KMS-11 (cell line): Measurements from ENCODE around the gene MTFR1L.

ENCODE experiments used
- H2AFZ ChIP-seq: fragments of 200-600 bp; sonication (generic); 2 replicates; pipeline ENCODE4 v1.6.1; 2016; ENCODE audit warnings: antibody characterized with exemption, mixed run types, low read depth
- H3K27ac ChIP-seq: fragments of 200-600 bp; sonication (generic); 2 replicates; pipeline ENCODE4 v1.6.1; 2016; ENCODE audit warnings: mild to moderate bottlenecking, mixed run types
- H3K27me3 ChIP-seq: fragments of 200-600 bp; sonication (generic); 2 replicates; pipeline ENCODE4 v1.6.1; 2017; ENCODE audit warnings: mild to moderate bottlenecking, low read depth, mixed run types, moderate library complexity; ENCODE audit not compliant: insufficient read depth
- H3K36me3 ChIP-seq: fragments of 200-600 bp; sonication (generic); 2 replicates; pipeline ENCODE4 v1.6.1; 2017; ENCODE audit warnings: mild to moderate bottlenecking, mixed run types; ENCODE audit not compliant: insufficient read depth
- H3K4me1 ChIP-seq: fragments of 200-600 bp; sonication (generic); 2 replicates; pipeline ENCODE4 v1.6.1; 2016; ENCODE audit warnings: mild to moderate bottlenecking, low read depth, mixed run types; ENCODE audit not compliant: poor library complexity, severe bottlenecking
- H3K4me2 ChIP-seq: fragments of 200-600 bp; sonication (generic); 2 replicates; pipeline ENCODE4 v1.7.0; 2016; ENCODE audit warnings: mild to moderate bottlenecking, mixed run types
- H3K4me3 ChIP-seq: fragments of 200-600 bp; sonication (generic); IDR thresholded peaks from 2 replicates; pipeline ENCODE4 v1.6.1; 2017; ENCODE audit warnings: low read depth, low read length, mixed read lengths; ENCODE audit not compliant: insufficient read depth
- H3K79me2 ChIP-seq: fragments of 200-600 bp; sonication (generic); 2 replicates; pipeline ENCODE4 v1.6.1; 2016; ENCODE audit warnings: low read depth, mixed run types; ENCODE audit not compliant: insufficient read depth
- H3K9ac ChIP-seq: fragments of 200-600 bp; sonication (generic); 2 replicates; pipeline ENCODE4 v1.6.1; 2016; ENCODE audit warnings: mild to moderate bottlenecking, mixed run types
- H4K20me1 ChIP-seq: fragments of 200-600 bp; sonication (generic); 2 replicates; pipeline ENCODE4 v1.6.1; 2016; ENCODE audit warnings: mild to moderate bottlenecking, mixed run types; ENCODE audit not compliant: insufficient read depth
- CTCF ChIP-seq: fragments of 200-600 bp; sonication (generic); conservative IDR thresholded peaks from 2 replicates; pipeline ENCODE4 v1.6.1; 2017; ENCODE audit warnings: low read depth, mild to moderate bottlenecking, antibody characterized with exemption, low read length, moderate library complexity, mixed read lengths

MTFR1L gene

DNA sequence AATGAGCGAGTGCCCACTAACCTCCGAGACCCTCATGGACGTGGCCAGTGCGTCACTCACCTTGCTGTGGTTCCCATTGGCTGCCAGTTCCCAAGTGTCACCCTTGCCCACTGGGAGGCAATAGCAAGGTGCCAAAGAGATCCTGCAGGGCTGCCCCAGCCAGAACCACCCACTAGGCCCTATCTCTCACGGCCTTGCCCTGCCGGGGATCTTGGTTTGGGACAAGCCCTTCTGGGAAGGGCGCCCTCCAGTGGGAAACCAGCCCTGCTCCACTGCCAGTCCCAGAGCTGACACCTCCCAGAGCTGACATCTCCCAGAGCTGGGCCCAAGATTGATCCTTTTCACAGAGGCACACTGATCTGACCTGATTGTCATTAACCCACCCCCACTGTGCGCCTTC lies 21.8 kb upstream of the MTFR1L start:
- Histone ChIP-seq H2AFZ (no peak overlapping the region), H3K4me1 (peaks cover 86% of the 10 kb centered on the region), H3K27me3 (no peaks in the 10 kb centered on the region), H3K4me3 (no peak overlapping the region), H4K20me1 (no peaks in the 10 kb centered on the region), H3K27ac (no peak overlapping the region), H3K36me3 (no peaks in the 10 kb centered on the region), H3K9ac (no peak overlapping the region), H3K4me2 (no peak overlapping the region), H3K79me2 (no peaks in the 10 kb centered on the region)
- peak; percentile 50 for TF ChIP-seq CTCF

DNA sequence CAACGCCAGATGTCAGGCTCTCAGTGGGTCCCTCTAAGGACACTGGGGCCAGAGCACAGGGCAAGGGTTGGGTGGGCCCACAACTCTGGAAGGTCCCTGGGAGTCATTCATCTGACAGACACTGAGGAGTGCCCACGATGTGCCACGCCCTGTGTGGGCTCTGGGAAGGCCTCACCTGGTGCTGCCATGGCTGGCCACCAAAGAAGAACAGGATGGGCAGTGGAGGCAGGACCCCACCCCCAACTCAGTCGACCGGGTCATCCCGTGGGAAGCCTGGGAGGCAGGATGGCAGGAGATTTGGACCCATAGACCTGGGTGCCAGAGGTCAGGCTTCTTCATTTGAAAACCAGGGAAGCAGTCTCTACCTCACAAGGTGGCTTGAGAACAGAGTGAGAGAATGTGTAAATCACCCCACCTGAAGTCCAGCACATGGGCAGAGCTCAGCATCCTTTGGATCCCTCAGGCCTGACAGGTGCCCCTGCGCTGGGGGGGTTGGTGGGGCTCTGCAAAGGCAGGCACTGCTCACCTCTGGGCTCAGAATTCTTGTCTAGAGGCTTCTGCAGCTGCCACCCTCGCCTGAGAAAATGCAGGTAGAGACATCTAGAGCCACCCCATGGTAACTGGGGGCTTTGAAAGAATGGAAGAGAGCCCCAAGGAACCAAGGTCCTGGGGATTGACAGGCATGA lies 20.9 kb upstream of the MTFR1L start:
- H2AFZ ChIP-seq = no peak overlapping the region
- no peaks in the 10 kb centered on the region for H3K36me3 ChIP-seq
- H3K27ac ChIP-seq = no peak overlapping the region
- no peak overlapping the region; the same call in 1 of the 2 replicates for H3K4me2 ChIP-seq
- H4K20me1 ChIP-seq = no peaks in the 10 kb centered on the region
- H3K79me2 ChIP-seq = no peaks in the 10 kb centered on the region
- H3K4me3 ChIP-seq = no peak overlapping the region
- no peak for TF ChIP-seq CTCF
- no peak overlapping the region for H3K9ac ChIP-seq
- peaks cover 86% of the 10 kb centered on the region for H3K4me1 ChIP-seq
- no peaks in the 10 kb centered on the region for H3K27me3 ChIP-seq

DNA sequence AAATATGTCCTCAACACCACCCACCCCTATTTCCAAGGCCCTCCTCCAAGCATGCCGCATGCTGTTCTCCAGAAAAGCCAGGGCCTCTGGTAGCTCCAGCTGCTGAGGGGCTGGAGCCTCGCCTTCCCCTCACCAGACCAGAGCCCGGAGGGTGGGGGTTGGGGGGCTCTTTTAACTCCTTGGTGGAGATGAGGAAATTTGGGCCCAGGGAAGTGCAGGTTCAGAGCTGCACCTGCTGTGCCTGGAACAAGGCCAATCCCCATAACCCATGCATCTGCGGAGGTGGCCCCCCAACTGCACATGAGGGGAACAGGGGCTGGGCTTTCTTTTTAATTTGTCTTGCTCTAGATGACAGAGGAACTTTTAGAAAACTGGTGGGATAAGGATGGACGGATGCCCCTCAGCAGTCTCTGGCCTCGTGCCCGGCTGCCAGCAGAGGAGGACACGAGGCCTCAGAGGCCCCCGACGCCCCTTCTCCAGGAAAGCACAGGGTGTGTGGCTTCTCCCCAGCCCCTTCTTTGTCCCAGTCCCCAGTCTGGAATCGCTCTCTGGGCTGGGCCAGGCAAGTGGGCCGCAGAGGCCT lies 20.3 kb upstream of the MTFR1L start:
- H3K79me2 ChIP-seq = no peaks in the 10 kb centered on the region
- H3K4me3 ChIP-seq = no peak overlapping the region
- H3K4me1 ChIP-seq = peaks cover 86% of the 10 kb centered on the region
- TF ChIP-seq CTCF = no peak
- H3K36me3 ChIP-seq = no peaks in the 10 kb centered on the region
- H4K20me1 ChIP-seq = no peaks in the 10 kb centered on the region
- H2AFZ ChIP-seq = peak overlapping the region; percentile 52; the same call in 1 of the 2 replicates
- H3K27ac ChIP-seq = no peak overlapping the region
- peak overlapping the region; percentile 45; the same call in 1 of the 2 replicates for H3K4me2 ChIP-seq
- no peaks in the 10 kb centered on the region for H3K27me3 ChIP-seq
- no peak overlapping the region for H3K9ac ChIP-seq

DNA sequence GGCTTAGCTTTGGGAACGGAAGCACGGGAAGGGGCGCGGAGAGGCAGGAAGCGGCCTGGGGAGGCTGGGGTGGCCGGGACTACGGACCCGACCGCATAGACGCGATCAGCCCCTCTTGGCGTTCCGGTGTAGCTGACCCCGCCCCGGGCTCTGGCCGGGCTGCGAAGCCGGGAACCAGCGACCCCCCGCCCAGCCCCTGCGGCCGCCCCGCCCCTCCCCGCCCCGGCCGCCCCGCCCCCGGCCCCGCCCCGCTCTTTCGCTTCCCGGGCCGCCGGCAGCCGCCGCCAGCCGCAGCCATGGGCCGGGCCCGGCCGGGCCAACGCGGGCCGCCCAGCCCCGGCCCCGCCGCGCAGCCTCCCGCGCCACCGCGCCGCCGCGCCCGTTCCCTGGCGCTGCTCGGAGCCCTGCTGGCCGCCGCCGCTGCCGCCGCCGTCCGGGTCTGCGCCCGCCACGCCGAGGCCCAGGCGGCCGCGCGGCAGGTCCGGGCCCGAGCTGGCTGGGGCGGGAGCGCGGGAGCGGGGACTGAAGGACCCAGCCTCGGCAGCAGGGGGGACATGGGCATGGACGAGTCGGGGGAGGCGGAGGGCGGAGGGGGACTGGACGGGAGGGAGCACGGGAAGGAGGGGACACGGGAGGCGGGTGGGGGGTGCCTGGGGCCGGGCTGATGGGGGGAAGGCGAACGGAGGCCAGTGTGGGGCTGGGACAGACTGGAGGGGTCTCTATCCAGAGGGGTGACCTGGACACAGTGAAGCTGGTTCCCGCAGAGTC lies 19.6 kb upstream of the MTFR1L start, which contains the start of gene SELENON:
SELENON (plus strand) TSS at position 259 of the 768 bp plus-strand sequence; CDS start at position 297, 38 bp downstream.
- Histone ChIP-seq H3K27me3 (no peaks in the 10 kb centered on the region), H3K4me1 (peaks cover 88% of the 10 kb centered on the region), H3K9ac (peak within 1 kb of the TSS; percentile 41; the same call in 1 of the 2 replicates), H2AFZ (peak within 1 kb of the TSS; percentile 52; the same call in 1 of the 2 replicates), H3K36me3 (no peaks in the 10 kb centered on the region), H3K4me2 (peak within 1 kb of the TSS; percentile 72), H3K27ac (no peak within 1 kb of the TSS), H3K79me2 (no peaks in the 10 kb centered on the region), H4K20me1 (no peaks in the 10 kb centered on the region), H3K4me3 (no peak within 1 kb of the TSS)
- TF ChIP-seq CTCF = no peak
